ENCODE measurements around the gene UBR4. TPM values are rescaled to one million over a fixed set of nuclear protein-coding genes. Genes with fewer than 3 reads are reported as not detected.
"Not testable (repeated sequence)": the region's sequence is repeated elsewhere in the genome, so short reads cannot be mapped to it uniquely, and the experiment has no call there.

Gene UBR4
- polyA plus RNA-seq, 3 donors from 2014 or later = 1.5 to 23.7 (median 8.0) TPM

- H3K27me3 Mint-ChIP-seq (ENCODE audit: low read depth in 3 of 3); H3K4me1 Mint-ChIP-seq; DNase-seq; H3K4me3 Mint-ChIP-seq; H3K9me3 Mint-ChIP-seq: not testable (repeated sequence)
- Mint-ChIP-seq H3K27ac (peak overlapping the region in 1 of 6 donors; percentile 28), H3K36me3 (peaks cover 13 to 28% (median 15%) of the 10 kb centered on the region in 3 donors)
Observed at GRCh38 chr1:19231736-19232523, 21.9 kb upstream of the UBR4 start.

GRCh38 chr1:19229828-19230325, 19.8 kb upstream of the UBR4 start:
- Mint-ChIP-seq H3K9me3 (no peaks in the 10 kb centered on the region), H3K27ac (no peak overlapping the region), H3K27me3 (ENCODE audit: low read depth in 3 of 3) (peaks cover 0 to 2% (median 0%) of the 10 kb centered on the region in 3 donors), H3K4me3 (no peak overlapping the region), H3K4me1 (no peaks in the 10 kb centered on the region), H3K36me3 (peaks cover 17 to 36% (median 21%) of the 10 kb centered on the region in 3 donors)
- no peak for DNase-seq

DNA sequence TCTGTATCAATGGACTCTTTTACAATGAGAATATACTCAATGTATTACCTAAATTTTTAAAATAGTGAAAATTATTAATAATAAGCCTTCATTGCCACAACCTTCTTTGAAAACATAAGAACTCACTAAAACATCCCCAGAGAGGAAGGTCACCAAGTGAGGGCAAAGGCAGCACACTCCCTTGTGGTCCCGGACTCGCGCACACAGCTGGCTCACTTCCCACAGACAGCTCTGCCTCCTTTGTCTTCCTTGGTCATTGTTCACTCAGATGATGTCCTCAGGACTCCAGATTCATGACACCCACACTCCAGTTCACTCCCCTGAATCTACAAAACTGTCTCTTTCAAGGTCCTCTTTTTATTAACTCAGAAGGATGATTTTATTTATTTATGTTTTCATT, 19.2 kb upstream of the UBR4 start:
- Mint-ChIP-seq H3K9me3 (no peaks in the 10 kb centered on the region), H3K36me3 (peaks cover 23 to 41% (median 28%) of the 10 kb centered on the region in 3 donors), H3K27me3 (ENCODE audit: low read depth in 3 of 3) (peaks cover 0 to 2% (median 0%) of the 10 kb centered on the region in 3 donors), H3K27ac (no peak overlapping the region), H3K4me1 (no peaks in the 10 kb centered on the region), H3K4me3 (no peak overlapping the region)
- DNase-seq = no peak

GRCh38 chr1:19222979-19223824, 13.1 kb upstream of the UBR4 start:
- Mint-ChIP-seq H3K4me1 (no peaks in the 10 kb centered on the region), H3K36me3 (peaks cover 18 to 56% (median 30%) of the 10 kb centered on the region in 3 donors), H3K27ac (peak overlapping the region in 1 of 6 donors; percentile 9), H3K27me3 (ENCODE audit: low read depth in 3 of 3) (peaks cover 0 to 3% (median 3%) of the 10 kb centered on the region in 3 donors), H3K9me3 (no peaks in the 10 kb centered on the region), H3K4me3 (no peak overlapping the region)
- no peak for DNase-seq

DNA sequence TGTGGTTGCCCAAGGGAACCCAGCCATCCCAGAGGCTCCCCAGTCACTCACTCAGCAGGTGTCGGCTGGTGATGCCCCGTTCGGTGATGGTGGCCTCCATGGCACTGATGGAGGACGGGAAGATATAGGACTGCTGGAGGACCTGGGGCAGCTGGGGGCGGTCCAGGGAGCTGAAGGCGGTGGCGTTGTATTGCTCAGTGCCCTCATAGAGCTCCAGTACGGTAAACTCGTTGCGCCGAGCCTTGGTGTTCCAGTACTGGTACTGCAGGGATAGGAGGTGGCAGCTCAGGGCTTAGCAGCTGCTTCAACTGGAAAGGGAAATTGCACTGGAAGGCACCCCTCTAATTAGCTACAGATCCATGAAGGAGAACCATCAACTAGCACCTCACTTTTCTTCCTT, 12.5 kb upstream of the UBR4 start:
- Mint-ChIP-seq H3K4me1 (peaks cover 0 to 5% of the 10 kb centered on the region in 2 donors), H3K27me3 (ENCODE audit: low read depth in 3 of 3) (peaks cover 0 to 3% (median 3%) of the 10 kb centered on the region in 3 donors), H3K4me3 (no peak overlapping the region), H3K27ac (peak overlapping the region in 1 of 6 donors; percentile 57), H3K36me3 (peaks cover 18 to 58% (median 35%) of the 10 kb centered on the region in 3 donors), H3K9me3 (no peaks in the 10 kb centered on the region)
- DNase-seq = no peak

DNA sequence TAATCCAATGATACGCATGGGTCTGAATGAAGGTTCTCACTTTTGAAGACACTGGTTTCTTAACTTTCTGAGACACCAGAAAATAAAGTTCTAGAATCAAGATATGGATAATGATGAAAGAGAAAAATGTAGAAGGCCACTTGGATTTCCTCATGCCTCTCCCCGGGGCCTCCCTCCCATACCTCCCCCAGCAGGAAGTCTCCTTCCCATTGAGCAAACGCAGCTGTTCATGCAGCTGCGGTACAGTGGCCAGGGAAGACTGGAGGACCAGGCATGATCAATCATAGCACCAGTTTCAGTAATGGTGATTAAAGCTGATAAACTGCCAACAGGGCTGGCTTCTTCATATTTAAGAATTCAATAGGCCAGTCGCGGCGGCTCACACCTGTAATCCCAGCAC, 10.9 kb upstream of the UBR4 start:
- Mint-ChIP-seq H3K27ac (peak overlapping the region in 1 of 6 donors; percentile 52), H3K36me3 (peaks cover 20 to 52% (median 40%) of the 10 kb centered on the region in 3 donors), H3K4me3 (no peak overlapping the region), H3K27me3 (ENCODE audit: low read depth in 3 of 3) (peaks cover 0 to 3% (median 2%) of the 10 kb centered on the region in 3 donors), H3K9me3 (no peaks in the 10 kb centered on the region), H3K4me1 (peaks cover 0 to 6% of the 10 kb centered on the region in 2 donors)
- no peak for DNase-seq

DNA sequence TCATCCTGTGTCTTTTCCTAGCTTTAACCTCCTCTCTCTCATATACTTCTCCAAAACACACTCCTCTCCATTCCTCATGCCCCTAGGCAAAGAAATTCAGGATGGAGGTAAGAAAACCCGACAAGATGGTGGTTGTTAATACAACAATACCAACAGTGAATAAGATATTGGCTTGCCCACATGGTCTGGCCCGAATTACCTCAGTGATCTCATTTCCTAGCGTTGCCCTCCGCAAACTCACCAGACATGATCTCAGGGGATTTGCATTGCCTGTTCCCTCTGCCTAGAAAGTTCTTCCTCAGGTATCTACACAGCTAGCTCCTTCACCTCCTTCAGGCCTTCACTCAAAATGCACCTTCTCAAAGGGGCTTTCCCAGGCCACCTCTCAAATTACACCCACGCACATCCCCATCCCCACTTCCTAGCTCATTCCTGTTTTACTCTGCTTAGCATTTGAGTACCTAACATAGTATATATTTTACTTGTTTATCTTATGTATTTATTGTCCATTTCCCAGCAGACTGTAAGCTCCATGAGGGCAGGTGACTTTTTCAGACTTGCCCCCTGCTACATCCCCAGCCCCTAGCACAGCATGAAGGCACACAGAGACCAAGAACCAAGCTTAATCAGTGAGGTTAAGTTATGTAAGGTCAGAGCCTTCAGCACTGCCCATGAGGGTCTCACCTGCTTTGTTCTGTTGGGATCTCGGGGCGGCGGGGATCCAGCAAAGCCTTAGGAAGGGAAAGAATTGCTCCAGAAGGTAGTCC, 10.2 kb upstream of the UBR4 start:
- no peak for DNase-seq
- Mint-ChIP-seq H3K4me1 (peaks cover 0 to 6% of the 10 kb centered on the region in 2 donors), H3K27ac (peak overlapping the region in 1 of 6 donors; percentile 14), H3K9me3 (no peaks in the 10 kb centered on the region), H3K4me3 (no peak overlapping the region), H3K36me3 (peaks cover 16 to 47% (median 40%) of the 10 kb centered on the region in 3 donors), H3K27me3 (ENCODE audit: low read depth in 3 of 3) (peaks cover 0 to 3% (median 2%) of the 10 kb centered on the region in 3 donors)

- Mint-ChIP-seq H3K4me3 (no peak overlapping the region), H3K36me3 (peaks cover 9 to 41% (median 34%) of the 10 kb centered on the region in 3 donors), H3K9me3 (no peaks in the 10 kb centered on the region), H3K4me1 (peaks cover 2 to 8% of the 10 kb centered on the region in 2 donors), H3K27ac (no peak overlapping the region), H3K27me3 (ENCODE audit: low read depth in 3 of 3) (peaks cover 0 to 3% (median 2%) of the 10 kb centered on the region in 3 donors)
- DNase-seq = no peak
Observed at GRCh38 chr1:19219451-19219850, 9.4 kb upstream of the UBR4 start.

DNA sequence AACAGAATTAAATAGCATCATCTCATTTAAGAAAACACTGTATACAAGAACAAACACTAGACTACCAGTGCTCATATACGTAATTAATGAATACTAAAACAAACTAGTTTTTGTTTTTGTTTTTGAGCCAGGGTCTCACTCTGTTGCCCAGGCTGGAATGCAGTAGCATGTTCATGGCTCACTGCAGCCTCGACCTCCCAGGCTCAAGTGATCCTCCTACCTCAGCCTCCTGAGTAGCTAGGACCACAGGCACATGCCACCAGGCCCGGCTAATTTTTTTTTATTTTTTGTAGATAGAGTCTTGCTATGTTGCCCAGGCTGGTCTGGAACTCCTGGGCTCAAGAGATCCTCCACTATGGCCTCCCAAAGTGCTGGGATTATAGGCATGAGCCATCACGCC, 6.5 kb upstream of the UBR4 start:
- H3K9me3 Mint-ChIP-seq; H3K27me3 Mint-ChIP-seq (ENCODE audit: low read depth in 3 of 3); DNase-seq; H3K4me3 Mint-ChIP-seq: not testable (repeated sequence)
- peaks cover 12 to 35% of the 10 kb centered on the region in 2 donors for H3K4me1 Mint-ChIP-seq
- H3K27ac Mint-ChIP-seq = peak overlapping the region in 2 of 6 donors; percentile 4 to 41
- H3K36me3 Mint-ChIP-seq = peaks cover 4 to 27% (median 26%) of the 10 kb centered on the region in 3 donors

DNA sequence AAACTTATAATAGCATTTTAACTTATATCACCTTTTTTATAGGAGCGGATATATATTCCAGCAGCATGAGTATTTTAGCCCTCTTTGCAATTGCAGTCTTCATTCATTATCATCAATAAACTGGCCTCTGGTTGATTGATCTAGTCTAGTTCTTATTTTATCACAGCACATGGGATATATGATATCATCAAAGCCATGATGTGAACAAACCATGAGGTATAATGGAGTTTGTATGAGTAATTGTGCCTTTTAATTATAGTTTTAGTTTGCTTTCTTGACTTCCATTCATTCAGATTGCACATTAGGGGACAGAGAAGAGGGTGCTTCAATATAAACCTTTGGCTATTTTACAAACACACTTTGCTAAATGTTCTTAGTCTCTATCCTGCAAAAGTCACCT, 3.5 kb upstream of the UBR4 start:
- Mint-ChIP-seq H3K4me1 (peaks cover 36 to 62% of the 10 kb centered on the region in 2 donors), H3K9me3 (no peaks in the 10 kb centered on the region), H3K27ac (peak overlapping the region in 1 of 6 donors; percentile 27), H3K27me3 (ENCODE audit: low read depth in 3 of 3) (peaks cover 5 to 9% (median 8%) of the 10 kb centered on the region in 3 donors), H3K4me3 (no peak overlapping the region), H3K36me3 (peaks cover 4 to 12% (median 8%) of the 10 kb centered on the region in 3 donors)
- DNase-seq = no peak

DNA sequence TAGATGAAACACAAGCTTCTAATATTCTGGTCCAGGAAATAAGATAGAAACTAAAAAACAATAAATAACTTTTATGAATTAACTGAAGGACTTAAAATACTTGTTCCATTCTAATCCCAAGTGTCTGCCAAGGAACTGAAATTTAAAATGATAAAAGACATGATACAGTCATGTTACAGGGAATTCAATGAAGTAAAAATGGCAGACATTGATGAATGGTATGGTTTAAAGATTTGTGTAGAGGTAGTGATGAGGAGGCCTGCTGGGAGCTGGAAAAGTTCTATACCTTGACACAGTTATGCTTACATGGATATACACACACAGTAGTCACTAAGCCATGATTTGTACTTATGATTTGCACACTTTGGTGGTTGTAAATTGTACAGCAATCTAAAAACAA, 2.1 kb upstream of the UBR4 start:
- Mint-ChIP-seq H3K36me3 (peaks cover 0 to 4% (median 4%) of the 10 kb centered on the region in 3 donors), H3K4me3 (peak overlapping the region in 3 of 5 donors; percentile 14 to 98 (median 27))

GRCh38 chr1:19210772-19211549, 895 bp upstream of the UBR4 start:
- H3K9me3 Mint-ChIP-seq = no peaks in the 10 kb centered on the region
- H3K36me3 Mint-ChIP-seq = no peaks in the 10 kb centered on the region
- peak overlapping the region; percentile 94 to 99 (median 97) for H3K4me3 Mint-ChIP-seq
- peak overlapping the region; percentile 97 to 99 (median 99) for H3K27ac Mint-ChIP-seq
- peaks cover 5 to 11% (median 9%) of the 10 kb centered on the region in 3 donors for H3K27me3 Mint-ChIP-seq (ENCODE audit: low read depth in 3 of 3)
- H3K4me1 Mint-ChIP-seq = peaks cover 51 to 78% of the 10 kb centered on the region in 2 donors
- DNase-seq = no peak

More for the DNA sequence above, 2.1 kb upstream of the UBR4 start:
- H3K27me3 Mint-ChIP-seq (ENCODE audit: low read depth in 3 of 3) = peaks cover 5 to 9% (median 8%) of the 10 kb centered on the region in 3 donors
- H3K4me1 Mint-ChIP-seq = peaks cover 45 to 71% of the 10 kb centered on the region in 2 donors
- H3K9me3 Mint-ChIP-seq = no peaks in the 10 kb centered on the region
- DNase-seq = no peak
- peak overlapping the region in 5 of 6 donors; percentile 4 to 97 (median 77) for H3K27ac Mint-ChIP-seq
